GM23338 (cell line): ENCODE measurements around the gene ANO7. TPM values are rescaled to one million over a fixed set of nuclear protein-coding genes. Genes with fewer than 3 reads are reported as not detected.

Experiments
- ATAC-seq: fragments of 200-7000 bp; cut with Tn5 transposase; 3 replicates; pipeline ENCODE4 v1.9.1; 2020
- DNase-seq: peaks from one replicate; pipeline ENCODE4 v3.0.0-alpha.2; 2015; ENCODE audit warnings: low spot score
- H2AFZ ChIP-seq: fragments of 200-600 bp; sonication (generic); 2 replicates; pipeline ENCODE4 v1.8.0; 2016; ENCODE audit warnings: antibody characterized with exemption, mild to moderate bottlenecking, moderate library complexity
- H3F3A ChIP-seq: fragments of 200-600 bp; sonication (generic); replicated peaks from 2 replicates; pipeline ENCODE4 v1.8.0; 2017; ENCODE audit warnings: antibody characterized with exemption, mixed run types, low read depth
- H3K27ac ChIP-seq: fragments of 200-600 bp; sonication (generic); 2 replicates; pipeline ENCODE4 v1.6.1; 2016; ENCODE audit warnings: low read depth
- H3K27me3 ChIP-seq: fragments of 200-600 bp; sonication (generic); 2 replicates; pipeline ENCODE4 v1.8.0; 2016; ENCODE audit warnings: mild to moderate bottlenecking, mixed run types, moderate library complexity; ENCODE audit not compliant: insufficient read depth
- H3K36me3 ChIP-seq: fragments of 200-600 bp; sonication (generic); 2 replicates; pipeline ENCODE4 v1.8.0; 2016; ENCODE audit warnings: mild to moderate bottlenecking; ENCODE audit not compliant: insufficient read depth
- H3K4me1 ChIP-seq: fragments of 200-600 bp; sonication (generic); 2 replicates; pipeline ENCODE4 v1.8.0; 2016; ENCODE audit warnings: mild to moderate bottlenecking, moderate library complexity; ENCODE audit not compliant: insufficient read depth
- H3K4me2 ChIP-seq: fragments of 200-600 bp; sonication (generic); 2 replicates; pipeline ENCODE4 v1.7.1; 2017; ENCODE audit warnings: mixed run types
- H3K4me3 ChIP-seq: fragments of 200-600 bp; sonication (generic); 2 replicates; pipeline ENCODE4 v1.6.1; 2016; ENCODE audit warnings: mixed run types
- H3K79me2 ChIP-seq: fragments of 200-600 bp; sonication (generic); replicated peaks from 2 replicates; pipeline ENCODE4 v1.8.0; 2017; ENCODE audit warnings: mild to moderate bottlenecking; ENCODE audit not compliant: insufficient read depth
- H3K9me2 ChIP-seq: fragments of 200-600 bp; sonication (generic); 2 replicates; pipeline ENCODE4 v1.8.0; 2017; ENCODE audit not compliant: insufficient read depth
- H4K20me1 ChIP-seq: fragments of 200-600 bp; sonication (generic); replicated peaks from 2 replicates; pipeline ENCODE4 v1.8.0; 2017; ENCODE audit warnings: mild to moderate bottlenecking; ENCODE audit not compliant: insufficient read depth
- H3K27ac Mint-ChIP-seq: 2 replicates; pipeline ENCODE4 v1.8.0; 2020; ENCODE audit warnings: inconsistent platforms, mild to moderate bottlenecking, moderate library complexity, mixed read lengths
- H3K27me3 Mint-ChIP-seq: 3 replicates; pipeline ENCODE4 v1.8.0; 2022; ENCODE audit warnings: low read depth, mild to moderate bottlenecking, moderate library complexity, mixed read lengths, inconsistent platforms; ENCODE audit not compliant: insufficient read depth, poor library complexity
- H3K36me3 Mint-ChIP-seq: 3 replicates; pipeline ENCODE4 v1.8.0; 2021; ENCODE audit warnings: low read depth, mild to moderate bottlenecking, inconsistent platforms, moderate library complexity, mixed read lengths
- H3K4me1 Mint-ChIP-seq: 3 replicates; pipeline ENCODE4 v1.8.0; 2020; ENCODE audit warnings: mild to moderate bottlenecking, inconsistent platforms, mixed read lengths
- H3K4me3 Mint-ChIP-seq: 3 replicates; pipeline ENCODE4 v1.8.0; 2021; ENCODE audit warnings: moderate library complexity, mild to moderate bottlenecking, inconsistent platforms, mixed read lengths
- H3K9me3 Mint-ChIP-seq: 3 replicates; pipeline ENCODE4 v1.8.0; 2020; ENCODE audit warnings: moderate library complexity, mild to moderate bottlenecking, inconsistent platforms, mixed read lengths
- CREB1 ChIP-seq: fragments of 250-450 bp; sonication (Bioruptor Pico); IDR thresholded peaks from 2 replicates; pipeline ENCODE4 v1.5.0; 2020; ENCODE audit warnings: low read depth, mild to moderate bottlenecking, moderate library complexity
- EZH2 ChIP-seq: fragments of 200-600 bp; sonication (generic); IDR thresholded peaks from one replicate; pipeline ENCODE4 v1.8.0; 2017; ENCODE audit warnings: antibody characterized with exemption, mild to moderate bottlenecking, low read depth; ENCODE audit not compliant: unreplicated experiment
- EZH2phosphoT487 ChIP-seq: fragments of 200-600 bp; sonication (generic); IDR thresholded peaks from one replicate; pipeline ENCODE4 v1.8.1; 2018; ENCODE audit warnings: antibody characterized with exemption; ENCODE audit not compliant: unreplicated experiment
- JUNB ChIP-seq: IDR thresholded peaks from one replicate; pipeline ENCODE4 v1.6.1; 2016; ENCODE audit warnings: antibody characterized with exemption; ENCODE audit not compliant: unreplicated experiment
- NANOG ChIP-seq: IDR thresholded peaks from 2 replicates; pipeline ENCODE4 v1.6.1; 2016; ENCODE audit warnings: antibody characterized with exemption, borderline replicate concordance
- POLR2AphosphoS5 ChIP-seq: IDR thresholded peaks from 2 replicates; pipeline ENCODE4 v1.6.1; 2016; ENCODE audit warnings: antibody characterized with exemption, low read depth
- ZNF462 ChIP-seq: fragments of 250-450 bp; sonication (Bioruptor Pico); IDR thresholded peaks from 2 replicates; pipeline ENCODE4 v1.5.0; 2020; ENCODE audit warnings: mild to moderate bottlenecking, moderate library complexity
- polyA plus RNA-seq: library from polyadenylated mRNA; unstranded; fragments of >200 nt; fragmentation: Nextera tagmentation; extraction: Ambion mirVana; gene quantifications from 2 replicates; pipeline ENCODE4 v1.2.1, GENCODE V29; 2016
- total RNA-seq: library from RNA; depleted of rRNA; stranded (reverse); fragments of >200 nt; shearing (Covaris generic); gene quantifications from 2 replicates; pipeline ENCODE4 v1.2.3, GENCODE V29; 2014

Gene ANO7
- total and polyA plus RNA-seq, 2 experiments from 2014 or later = 3.6 to 5.1 TPM

GRCh38 chr2:241160318-241160717 lies 28.2 kb upstream of the ANO7 start (continued):
- TF ChIP-seq ZNF462 (CRISPR knock-in tag) (no peak), POLR2AphosphoS5 (no peak), JUNB (no peak), NANOG (no peak)

- H3K4me1 ChIP-seq = no peaks in the 10 kb centered on the region
- Mint-ChIP-seq H3K4me1 (peaks cover 7% of the 10 kb centered on the region), H3K27me3 (peaks cover 2% of the 10 kb centered on the region), H3K36me3 (peaks cover 14% of the 10 kb centered on the region), H3K9me3 (no peaks in the 10 kb centered on the region), H3K27ac (0 out of 2 replicates have a peak overlapping the region, but pooled peaks have one; percentile 4), H3K4me3 (no peak overlapping the region)
- DNase-seq = no peak
- H3K4me3 ChIP-seq = no peak overlapping the region
- H3K79me2 ChIP-seq = no peaks in the 10 kb centered on the region
- H2AFZ ChIP-seq = no peak overlapping the region
- no peak overlapping the region for H3K27ac ChIP-seq
- no peaks in the 10 kb centered on the region for H3K9me2 ChIP-seq
- no peak for ATAC-seq
- H3K4me2 ChIP-seq = no peak overlapping the region
- no peak for TF ChIP-seq CREB1 (CRISPR knock-in tag)
- no peak for TF ChIP-seq EZH2
- TF ChIP-seq JUNB = no peak
- no peak for TF ChIP-seq EZH2phosphoT487
- H3F3A ChIP-seq = no peaks in the 10 kb centered on the region
- no peaks in the 10 kb centered on the region for H3K27me3 ChIP-seq
- H4K20me1 ChIP-seq = no peaks in the 10 kb centered on the region
- H3K36me3 ChIP-seq = no peaks in the 10 kb centered on the region; the same call in 1 of the 2 replicates
These were observed 26.7 kb upstream of the ANO7 start for GRCh38 chr2:241161646-241162281.
